Calu3 (cell line): Measurements from ENCODE around the gene NDRG3. TPM values are rescaled to one million over a fixed set of nuclear protein-coding genes. Genes with fewer than 3 reads are reported as not detected.

Experiments used
- BruUV-seq: library from RNA; stranded (reverse); fragments of 400-500 nt; replicated peaks from 2 replicates; lab custom pipeline; 2021; lab: Mats Ljungman, UMichigan
- CTCF ChIA-PET: fragments of 300-600 bp; sonication (Branson Sonifier 250); formaldehyde crosslinking; loops from one replicate; lab custom pipeline; 2022; ENCODE audit warnings: antibody characterized with exemption; lab: Charles Lee
- DNase-seq: peaks from one replicate; pipeline ENCODE4 v3.0.0; 2022
- H3K27ac Mint-ChIP-seq: one replicate; pipeline ENCODE4 v1.8.0; 2022; ENCODE audit warnings: mixed read lengths; ENCODE audit not compliant: unreplicated experiment
- H3K27me3 Mint-ChIP-seq: one replicate; pipeline ENCODE4 v1.8.0; 2022; ENCODE audit warnings: mixed read lengths; ENCODE audit not compliant: unreplicated experiment
- H3K36me3 Mint-ChIP-seq: one replicate; pipeline ENCODE4 v1.8.0; 2022; ENCODE audit warnings: mild to moderate bottlenecking, moderate library complexity, mixed read lengths; ENCODE audit not compliant: insufficient read depth, unreplicated experiment
- H3K4me1 Mint-ChIP-seq: one replicate; pipeline ENCODE4 v1.8.0; 2022; ENCODE audit warnings: mild to moderate bottlenecking, low read depth, mixed read lengths; ENCODE audit not compliant: unreplicated experiment
- H3K4me3 Mint-ChIP-seq: one replicate; pipeline ENCODE4 v1.8.0; 2022; ENCODE audit warnings: mild to moderate bottlenecking, low read depth, moderate library complexity, mixed read lengths; ENCODE audit not compliant: unreplicated experiment
- H3K9me3 Mint-ChIP-seq: one replicate; pipeline ENCODE4 v1.8.0; 2022; ENCODE audit warnings: low read depth, mixed read lengths; ENCODE audit not compliant: unreplicated experiment
- intact Hi-C: fragments of 100-400 bp; cut with micrococcal nuclease; formaldehyde crosslinking; loops from one replicate; pipeline ENCODE4 v1.10.0; 2022; ENCODE audit not compliant: unreplicated experiment
- total RNA-seq: library from RNA; stranded (reverse); gene quantifications from 2 replicates; pipeline ENCODE4 v1.2.3, GENCODE V29; 2022
- TF ChIP-seq, protein P1 (sequence below): fragments of 200-600 bp; IDR thresholded peaks from one replicate; pipeline ENCODE4 v1.8.0; 2022; ENCODE audit warnings: antibody characterized with exemption; ENCODE audit not compliant: unreplicated experiment

The NDRG3 gene
- total RNA-seq, 1 experiment from 2014 or later, result 18.0 TPM

DNA sequence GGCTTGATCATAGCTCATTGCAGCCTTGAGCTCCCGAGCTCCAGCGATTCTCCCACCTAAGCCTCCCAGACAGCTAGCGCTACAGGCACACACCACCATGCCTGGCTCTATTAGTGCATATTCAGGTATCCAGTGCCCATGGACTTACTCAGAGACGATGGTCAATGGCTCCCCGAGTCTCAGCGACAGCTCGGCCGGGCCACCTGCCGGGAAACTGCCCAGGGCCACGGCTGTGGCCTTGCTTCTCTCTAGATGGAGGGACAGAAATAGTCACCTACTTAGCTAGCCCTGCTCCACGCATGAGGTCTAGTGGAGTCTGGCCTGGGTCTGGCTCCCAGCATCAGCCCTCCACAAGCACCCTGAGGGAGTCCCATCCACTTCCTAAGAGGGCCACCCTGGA lies 111.5 kb downstream of the NDRG3 start:
- H3K27me3 Mint-ChIP-seq, result no peaks in the 10 kb centered on the region
- CTCF ChIA-PET, result interaction anchor here (0.9 kb wide), 2 partner anchors 12 to 13 kb away, joined by 3 to 10 read pairs; no protein-coding TSS in a partner anchor

DNA sequence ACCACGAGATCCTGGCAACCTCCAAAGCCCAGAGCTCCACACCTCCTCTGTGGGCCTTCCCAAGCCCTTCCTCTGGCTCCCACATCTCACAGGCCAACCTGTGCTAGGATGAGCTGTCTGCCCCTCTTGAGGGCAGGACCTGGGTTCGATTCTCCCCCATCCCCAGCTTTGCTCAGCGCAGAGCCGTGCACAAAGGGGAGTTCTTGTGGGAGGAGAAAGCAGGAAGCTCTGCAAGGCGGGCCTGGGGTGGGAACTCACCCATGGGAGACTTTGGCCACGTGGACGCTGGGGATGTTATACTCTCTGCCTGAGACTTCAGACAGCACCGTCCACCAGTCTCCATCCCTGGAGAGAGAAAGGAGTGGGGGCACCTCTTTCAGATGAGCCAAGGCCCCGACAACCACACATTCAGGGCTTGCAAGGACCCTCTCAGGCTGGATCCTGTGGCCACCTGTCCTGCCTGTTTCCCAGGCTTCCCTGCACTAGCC lies 112.6 kb downstream of the NDRG3 start:
- Mint-ChIP-seq H3K4me1 (no peaks in the 10 kb centered on the region), H3K9me3 (no peaks in the 10 kb centered on the region), H3K27me3 (no peaks in the 10 kb centered on the region), H3K27ac (no peak overlapping the region), H3K36me3 (no peaks in the 10 kb centered on the region), H3K4me3 (no peak overlapping the region)
- no peak for DNase-seq
- BruUV-seq, result no TSS peak
- CTCF ChIA-PET, result interaction anchor here (0.9 kb wide), 2 partner anchors 11 to 20 kb away, joined by 3 to 10 read pairs; no protein-coding TSS in a partner anchor
- TF ChIP-seq, protein P1, sequence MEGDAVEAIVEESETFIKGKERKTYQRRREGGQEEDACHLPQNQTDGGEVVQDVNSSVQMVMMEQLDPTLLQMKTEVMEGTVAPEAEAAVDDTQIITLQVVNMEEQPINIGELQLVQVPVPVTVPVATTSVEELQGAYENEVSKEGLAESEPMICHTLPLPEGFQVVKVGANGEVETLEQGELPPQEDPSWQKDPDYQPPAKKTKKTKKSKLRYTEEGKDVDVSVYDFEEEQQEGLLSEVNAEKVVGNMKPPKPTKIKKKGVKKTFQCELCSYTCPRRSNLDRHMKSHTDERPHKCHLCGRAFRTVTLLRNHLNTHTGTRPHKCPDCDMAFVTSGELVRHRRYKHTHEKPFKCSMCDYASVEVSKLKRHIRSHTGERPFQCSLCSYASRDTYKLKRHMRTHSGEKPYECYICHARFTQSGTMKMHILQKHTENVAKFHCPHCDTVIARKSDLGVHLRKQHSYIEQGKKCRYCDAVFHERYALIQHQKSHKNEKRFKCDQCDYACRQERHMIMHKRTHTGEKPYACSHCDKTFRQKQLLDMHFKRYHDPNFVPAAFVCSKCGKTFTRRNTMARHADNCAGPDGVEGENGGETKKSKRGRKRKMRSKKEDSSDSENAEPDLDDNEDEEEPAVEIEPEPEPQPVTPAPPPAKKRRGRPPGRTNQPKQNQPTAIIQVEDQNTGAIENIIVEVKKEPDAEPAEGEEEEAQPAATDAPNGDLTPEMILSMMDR, result no peak
- intact Hi-C loops, result no loop called here

More for the DNA sequence above, 111.5 kb downstream of the NDRG3 start:
- intact Hi-C loops, result no loop called here
- no peak for DNase-seq
- no peak overlapping the region for H3K27ac Mint-ChIP-seq
- no peaks in the 10 kb centered on the region for H3K36me3 Mint-ChIP-seq
- H3K9me3 Mint-ChIP-seq, result no peaks in the 10 kb centered on the region
- H3K4me3 Mint-ChIP-seq, result no peak overlapping the region
- BruUV-seq, result no TSS peak
- no peaks in the 10 kb centered on the region for H3K4me1 Mint-ChIP-seq
- TF ChIP-seq, protein P1, result no peak

DNA sequence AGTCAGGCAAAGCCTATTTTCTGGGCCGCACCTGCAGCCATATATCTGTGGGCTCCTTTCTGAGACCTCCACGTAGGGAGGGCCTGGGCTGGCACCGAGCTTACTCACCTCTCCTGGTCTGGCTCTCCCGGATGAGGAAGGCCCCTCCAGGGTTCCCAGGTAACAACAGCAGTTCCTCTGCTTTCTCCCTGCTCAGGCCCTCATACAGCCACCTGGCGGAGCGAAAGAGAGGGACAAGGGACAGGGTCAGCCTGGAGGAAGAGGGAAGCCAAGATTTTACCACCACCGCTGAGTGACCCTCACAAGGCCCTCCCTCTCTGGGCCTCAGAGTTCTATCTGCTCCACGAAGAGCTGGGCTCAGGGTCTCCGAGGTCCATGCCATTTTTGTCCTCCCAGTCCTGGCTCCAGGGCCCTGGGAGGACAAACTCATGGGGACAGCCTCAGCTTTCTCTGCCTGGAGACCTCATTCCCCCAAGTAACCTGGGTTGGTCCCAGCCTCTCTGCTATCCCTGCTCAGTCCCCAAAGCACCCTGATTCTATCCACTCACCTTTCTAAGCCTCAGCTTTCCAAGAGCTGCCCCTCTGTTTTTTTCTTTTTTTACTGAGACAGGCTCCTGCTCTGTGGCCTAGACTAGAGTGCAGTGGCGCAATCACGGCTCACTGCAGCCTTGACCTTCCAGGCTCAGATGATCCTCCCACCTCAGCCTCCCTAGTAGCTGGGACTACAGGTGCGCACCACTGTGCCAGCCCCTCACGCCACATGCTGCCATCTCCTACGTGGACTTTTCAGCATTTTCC lies 113.2 kb downstream of the NDRG3 start:
- Mint-ChIP-seq H3K27ac (no peak overlapping the region), H3K4me3 (no peak overlapping the region), H3K9me3 (no peaks in the 10 kb centered on the region), H3K36me3 (no peaks in the 10 kb centered on the region), H3K4me1 (no peaks in the 10 kb centered on the region), H3K27me3 (no peaks in the 10 kb centered on the region)
- TF ChIP-seq, protein P1, result no peak
- CTCF ChIA-PET, result interaction anchor here (0.5 to 0.9 kb wide), 3 partner anchors 13 to 235 kb away, joined by 3 to 7 read pairs (median 6); no protein-coding TSS in a partner anchor
- BruUV-seq, result no TSS peak
- intact Hi-C loops, result no loop called here
- DNase-seq, result no peak

DNA sequence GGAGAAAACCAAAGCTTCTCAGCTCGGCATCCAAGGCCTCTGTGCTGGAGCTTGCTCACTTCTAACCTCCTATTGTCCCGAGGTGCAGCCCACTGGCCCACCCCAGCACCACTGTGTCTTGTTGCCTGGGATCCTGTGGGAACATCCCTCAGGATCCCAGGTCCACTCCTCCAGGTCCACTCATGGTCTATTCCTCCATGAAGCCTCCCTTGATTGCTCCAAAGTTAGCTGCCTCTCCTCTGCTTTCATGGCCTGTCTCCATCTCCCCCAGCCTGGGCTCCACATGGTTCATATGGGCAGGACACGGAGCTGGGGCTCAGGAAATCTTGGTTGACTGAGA lies 113.8 kb downstream of the NDRG3 start:
- Mint-ChIP-seq H3K36me3 (no peaks in the 10 kb centered on the region), H3K4me1 (no peaks in the 10 kb centered on the region), H3K27ac (no peak overlapping the region), H3K27me3 (no peaks in the 10 kb centered on the region), H3K9me3 (no peaks in the 10 kb centered on the region), H3K4me3 (no peak overlapping the region)
- CTCF ChIA-PET, result interaction anchor here (0.5 to 0.6 kb wide), 2 partner anchors 12 to 236 kb away, joined by 6 to 7 read pairs; no protein-coding TSS in a partner anchor
- no TSS peak for BruUV-seq
- DNase-seq, result no peak
- TF ChIP-seq, protein P1, result no peak
- intact Hi-C loops, result no loop called here
